ENCODE results near the gene GRIN3A.

Gene GRIN3A

DNA sequence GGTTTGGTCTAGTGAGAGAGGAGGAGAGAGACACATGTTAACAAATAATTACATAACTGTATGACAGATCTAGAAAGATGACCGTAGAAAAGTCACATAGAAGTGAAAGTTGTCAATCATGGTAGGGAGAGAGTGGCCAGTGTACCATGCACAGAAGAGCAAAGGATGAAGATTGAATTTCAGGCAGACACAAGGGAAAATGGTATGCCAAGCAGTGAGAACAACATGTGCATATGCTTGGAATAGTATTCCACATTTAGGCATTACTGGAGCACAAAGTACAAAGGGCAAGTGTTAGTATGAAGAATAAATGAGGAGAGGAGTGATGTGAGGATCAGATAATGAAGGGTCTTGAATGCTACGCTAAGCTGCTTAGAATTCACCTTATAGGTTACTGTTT is 20.3 kb downstream of the GRIN3A start:
- TF ChIP-seq, protein P1, sequence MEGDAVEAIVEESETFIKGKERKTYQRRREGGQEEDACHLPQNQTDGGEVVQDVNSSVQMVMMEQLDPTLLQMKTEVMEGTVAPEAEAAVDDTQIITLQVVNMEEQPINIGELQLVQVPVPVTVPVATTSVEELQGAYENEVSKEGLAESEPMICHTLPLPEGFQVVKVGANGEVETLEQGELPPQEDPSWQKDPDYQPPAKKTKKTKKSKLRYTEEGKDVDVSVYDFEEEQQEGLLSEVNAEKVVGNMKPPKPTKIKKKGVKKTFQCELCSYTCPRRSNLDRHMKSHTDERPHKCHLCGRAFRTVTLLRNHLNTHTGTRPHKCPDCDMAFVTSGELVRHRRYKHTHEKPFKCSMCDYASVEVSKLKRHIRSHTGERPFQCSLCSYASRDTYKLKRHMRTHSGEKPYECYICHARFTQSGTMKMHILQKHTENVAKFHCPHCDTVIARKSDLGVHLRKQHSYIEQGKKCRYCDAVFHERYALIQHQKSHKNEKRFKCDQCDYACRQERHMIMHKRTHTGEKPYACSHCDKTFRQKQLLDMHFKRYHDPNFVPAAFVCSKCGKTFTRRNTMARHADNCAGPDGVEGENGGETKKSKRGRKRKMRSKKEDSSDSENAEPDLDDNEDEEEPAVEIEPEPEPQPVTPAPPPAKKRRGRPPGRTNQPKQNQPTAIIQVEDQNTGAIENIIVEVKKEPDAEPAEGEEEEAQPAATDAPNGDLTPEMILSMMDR (IDR thresholded peaks at IDR 0.05; ENCODE audit: low read depth, low read length), result no peak
- DNase-seq (ENCODE audit: extremely low read depth, low read depth), result no peak

DNA sequence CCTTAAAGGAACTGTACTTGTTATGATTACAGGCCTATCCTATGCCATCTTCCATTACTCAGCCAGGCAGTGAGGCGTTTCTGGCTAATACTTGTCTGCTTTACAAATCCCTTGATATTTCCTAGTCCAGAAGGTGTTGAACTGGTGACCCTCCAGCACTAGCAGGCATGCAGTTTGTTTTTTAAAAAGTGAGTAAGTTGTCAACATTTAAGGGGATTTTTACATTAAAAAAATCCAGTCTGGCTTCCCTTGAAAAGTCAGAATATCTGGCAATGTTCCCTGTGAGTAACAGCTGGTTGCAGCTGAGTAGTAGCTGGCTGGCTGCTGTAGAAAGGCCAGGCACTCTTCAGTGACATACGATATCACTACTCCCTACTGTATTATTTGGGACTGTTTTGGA is 21.8 kb downstream of the GRIN3A start:
- no peak for DNase-seq (ENCODE audit: extremely low read depth, low read depth)
- TF ChIP-seq, protein P1 (IDR thresholded peaks at IDR 0.05; ENCODE audit: low read depth, low read length), result no peak

GRCh38 chr9:101711330-101711941 is 27.0 kb downstream of the GRIN3A start:
- DNase-seq (ENCODE audit: extremely low read depth, low read depth), result no peak
- TF ChIP-seq, protein P1 (IDR thresholded peaks at IDR 0.05; ENCODE audit: low read depth, low read length), result peak; percentile 60

DNA sequence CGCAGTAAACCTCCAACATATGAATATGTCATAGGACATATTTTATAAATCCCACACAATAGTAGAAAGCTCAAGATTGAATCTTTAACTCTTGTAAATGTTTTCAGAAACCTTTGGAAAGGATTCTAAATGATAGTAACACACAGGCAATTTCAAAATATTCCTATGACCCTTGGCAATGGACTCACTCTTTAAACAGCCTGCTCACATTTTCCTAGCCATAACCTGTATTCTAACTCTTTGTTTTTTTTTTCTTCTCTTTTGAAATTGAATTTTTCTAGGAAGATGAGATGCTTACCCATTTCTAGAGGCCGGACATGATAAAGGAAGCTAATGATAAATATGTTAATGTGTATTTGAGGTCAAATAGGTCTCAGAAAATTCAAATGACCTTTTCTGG is 29.6 kb downstream of the GRIN3A start:
- TF ChIP-seq, protein P1 (IDR thresholded peaks at IDR 0.05; ENCODE audit: low read depth, low read length), result no peak

DNA sequence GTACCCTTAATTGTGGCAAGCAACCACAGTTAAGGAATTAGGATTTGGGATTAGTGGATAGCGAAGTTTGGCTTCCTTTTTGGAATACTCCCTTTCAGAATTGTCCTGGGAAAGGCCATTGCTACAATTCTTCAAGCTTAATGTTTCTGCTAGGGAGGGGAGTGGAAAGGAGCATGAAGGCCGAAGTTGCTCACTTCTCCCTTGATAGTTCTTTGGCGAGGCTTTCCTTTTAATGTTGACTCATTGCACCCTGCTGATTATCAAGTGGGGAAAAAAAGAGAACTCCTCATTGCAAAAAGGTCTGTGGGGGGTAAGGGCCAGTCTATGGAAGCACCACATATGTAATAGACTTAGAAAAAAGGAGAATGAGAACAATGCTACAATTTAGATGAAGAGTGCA is 30.7 kb downstream of the GRIN3A start:
- TF ChIP-seq, protein P1 (IDR thresholded peaks at IDR 0.05; ENCODE audit: low read depth, low read length), result no peak
- DNase-seq (ENCODE audit: extremely low read depth, low read depth), result no peak

More for the DNA sequence above, 29.6 kb downstream of the GRIN3A start:
- no peak for DNase-seq (ENCODE audit: extremely low read depth, low read depth)

- TF ChIP-seq, protein P1 (IDR thresholded peaks at IDR 0.05; ENCODE audit: low read depth, low read length), result no peak
- DNase-seq (ENCODE audit: extremely low read depth, low read depth), result no peak
These were observed 31.4 kb downstream of the GRIN3A start for GRCh38 chr9:101706997-101707396.

DNA sequence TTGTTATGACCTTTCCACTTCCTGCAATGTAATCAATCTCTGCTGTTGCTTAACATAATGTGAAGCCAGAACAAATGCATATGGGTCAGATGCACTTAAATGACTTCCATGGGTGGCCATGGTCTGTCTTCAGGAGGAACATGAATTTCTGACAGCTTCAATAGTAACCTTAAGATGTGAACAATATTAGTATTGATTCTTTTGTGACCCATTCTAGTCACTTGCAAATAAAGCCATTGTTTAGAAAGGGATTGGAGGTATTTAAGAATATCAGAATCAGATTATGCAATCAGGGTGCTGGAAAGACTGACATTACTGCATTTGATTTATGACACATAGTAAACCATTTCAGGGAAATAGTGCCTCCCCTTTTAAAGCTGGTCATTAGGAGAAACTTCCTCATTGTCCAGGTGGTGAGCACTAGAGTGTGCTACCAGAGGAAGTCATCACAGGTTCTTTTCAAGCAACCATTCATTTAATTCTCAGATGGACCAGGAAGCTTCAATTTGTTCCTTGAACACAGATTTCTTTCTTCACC is 32.1 kb downstream of the GRIN3A start:
- no peak for DNase-seq (ENCODE audit: extremely low read depth, low read depth)
- TF ChIP-seq, protein P1 (IDR thresholded peaks at IDR 0.05; ENCODE audit: low read depth, low read length), result no peak
